ENCODE results near the gene MBD3L4.
A peak's percentile ranks its signal among the peaks of the same experiment; 100 is the strongest.
"Not testable (repeated sequence)": the region's sequence is repeated elsewhere in the genome, so short reads cannot be mapped to it uniquely, and the experiment has no call there.

Gene MBD3L4

DNA sequence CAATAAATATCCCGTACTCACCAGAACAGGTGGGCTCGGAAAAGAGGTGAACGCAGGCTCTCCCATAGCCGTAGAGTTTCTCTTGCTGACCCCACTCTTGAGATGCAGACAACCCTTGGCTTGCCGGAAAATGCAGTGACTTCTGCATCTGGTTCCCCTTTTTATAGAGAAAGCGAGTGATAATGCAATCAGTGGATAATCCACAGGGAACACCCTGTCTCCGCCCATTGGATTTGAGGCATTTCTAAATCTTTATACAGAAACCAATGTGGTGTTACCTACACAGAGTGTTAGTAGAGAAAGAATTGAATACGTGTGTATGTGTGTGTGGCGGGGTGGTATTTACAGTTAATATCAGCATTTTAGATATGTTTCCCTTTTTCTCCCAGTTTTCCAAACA is at the start of gene MBD3L4:
Gene MBD3L4, minus strand, starts transcription at position 101 of the 400 bp plus-strand sequence. Its CDS starts 35 bp downstream, at position 66.
- not testable (repeated sequence) for H3K4me1 ChIP-seq (ENCODE audit: insufficient read depth, low read length); H3K27me3 ChIP-seq (ENCODE audit: insufficient read depth, low read length); H3K36me3 ChIP-seq (ENCODE audit: insufficient read depth, low read length); H2AFZ ChIP-seq (ENCODE audit: low read depth, low read length); H3K9me3 ChIP-seq (ENCODE audit: low read length); H3K4me3 ChIP-seq (ENCODE audit: low read length)

DNA sequence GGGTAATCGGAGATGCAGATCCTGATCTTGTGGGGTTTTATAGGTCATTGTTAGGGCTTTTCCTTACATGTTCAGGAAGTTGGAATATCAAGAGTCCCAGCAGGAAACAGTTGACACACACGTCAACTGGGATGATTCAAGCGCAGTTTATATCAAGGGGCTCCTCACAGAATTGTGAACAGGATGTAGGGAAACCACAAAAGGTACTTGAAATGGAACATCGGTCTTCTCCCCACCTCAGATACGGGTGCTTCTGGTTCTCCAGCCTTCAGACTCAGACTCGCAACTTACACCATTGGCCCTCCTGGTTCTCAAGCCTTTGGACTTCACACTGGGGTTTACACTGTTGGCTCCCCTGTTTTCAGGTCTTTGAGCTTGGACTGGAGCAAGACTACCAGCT is 49.0 kb upstream of the MBD3L4 start:
- H3K27me3 ChIP-seq (ENCODE audit: insufficient read depth, low read length) = no peaks in the 10 kb centered on the region
- H3K4me1 ChIP-seq (ENCODE audit: insufficient read depth, low read length) = no peaks in the 10 kb centered on the region
- H3K9me3 ChIP-seq (ENCODE audit: low read length) = peaks cover 47% of the 10 kb centered on the region
- H3K36me3 ChIP-seq (ENCODE audit: insufficient read depth, low read length) = peaks cover 37% of the 10 kb centered on the region
- H3K4me3 ChIP-seq (ENCODE audit: low read length) = no peak overlapping the region
- no peak overlapping the region for H2AFZ ChIP-seq (ENCODE audit: low read depth, low read length)

GRCh38 chr19:7083076-7083956 is 43.3 kb upstream of the MBD3L4 start:
- peaks cover 77% of the 10 kb centered on the region for H3K36me3 ChIP-seq (ENCODE audit: insufficient read depth, low read length)
- no peaks in the 10 kb centered on the region for H3K27me3 ChIP-seq (ENCODE audit: insufficient read depth, low read length)
- H3K9me3 ChIP-seq (ENCODE audit: low read length) = peaks cover 72% of the 10 kb centered on the region
- no peak overlapping the region for H3K4me3 ChIP-seq (ENCODE audit: low read length)
- H2AFZ ChIP-seq (ENCODE audit: low read depth, low read length) = no peak overlapping the region
- no peaks in the 10 kb centered on the region for H3K4me1 ChIP-seq (ENCODE audit: insufficient read depth, low read length)

GRCh38 chr19:7078008-7078407 is 38.0 kb upstream of the MBD3L4 start:
- peaks cover 70% of the 10 kb centered on the region for H3K9me3 ChIP-seq (ENCODE audit: low read length)
- H3K27me3 ChIP-seq (ENCODE audit: insufficient read depth, low read length) = no peaks in the 10 kb centered on the region
- H2AFZ ChIP-seq (ENCODE audit: low read depth, low read length) = no peak overlapping the region
- peaks cover 89% of the 10 kb centered on the region for H3K36me3 ChIP-seq (ENCODE audit: insufficient read depth, low read length)
- H3K4me1 ChIP-seq (ENCODE audit: insufficient read depth, low read length) = no peaks in the 10 kb centered on the region
- no peak overlapping the region for H3K4me3 ChIP-seq (ENCODE audit: low read length)

DNA sequence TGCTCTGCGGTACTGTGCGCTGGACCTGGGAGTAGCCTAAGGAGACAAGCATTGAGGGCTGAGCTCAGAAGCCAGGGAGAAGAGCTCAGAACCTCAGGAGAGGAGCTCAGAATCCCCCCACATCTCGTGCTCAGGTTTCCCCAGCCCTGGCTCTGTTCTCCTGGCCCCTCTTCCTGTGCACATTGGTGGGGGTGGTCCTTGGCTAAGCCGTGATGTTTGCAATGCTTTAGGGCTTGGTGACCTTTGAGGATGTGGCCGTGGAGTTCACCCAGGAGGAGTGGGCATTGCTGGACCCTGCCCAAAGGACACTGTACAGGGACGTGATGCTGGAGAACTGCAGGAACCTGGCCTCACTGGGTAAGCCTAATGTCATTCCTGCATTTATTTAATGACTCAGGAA is 36.2 kb upstream of the MBD3L4 start:
- H3K4me1 ChIP-seq (ENCODE audit: insufficient read depth, low read length) = no peaks in the 10 kb centered on the region
- peaks cover 62% of the 10 kb centered on the region for H3K9me3 ChIP-seq (ENCODE audit: low read length)
- no peak overlapping the region for H2AFZ ChIP-seq (ENCODE audit: low read depth, low read length)
- H3K4me3 ChIP-seq (ENCODE audit: low read length) = no peak overlapping the region
- no peaks in the 10 kb centered on the region for H3K27me3 ChIP-seq (ENCODE audit: insufficient read depth, low read length)
- peaks cover 84% of the 10 kb centered on the region for H3K36me3 ChIP-seq (ENCODE audit: insufficient read depth, low read length)

GRCh38 chr19:7074705-7075282 is 34.8 kb upstream of the MBD3L4 start:
- Histone ChIP-seq H3K9me3 (ENCODE audit: low read length) (peaks cover 49% of the 10 kb centered on the region), H3K27me3 (ENCODE audit: insufficient read depth, low read length) (no peaks in the 10 kb centered on the region), H3K4me3 (ENCODE audit: low read length) (no peak overlapping the region), H3K4me1 (ENCODE audit: insufficient read depth, low read length) (peaks cover 7% of the 10 kb centered on the region), H3K36me3 (ENCODE audit: insufficient read depth, low read length) (peaks cover 79% of the 10 kb centered on the region), H2AFZ (ENCODE audit: low read depth, low read length) (no peak overlapping the region)

DNA sequence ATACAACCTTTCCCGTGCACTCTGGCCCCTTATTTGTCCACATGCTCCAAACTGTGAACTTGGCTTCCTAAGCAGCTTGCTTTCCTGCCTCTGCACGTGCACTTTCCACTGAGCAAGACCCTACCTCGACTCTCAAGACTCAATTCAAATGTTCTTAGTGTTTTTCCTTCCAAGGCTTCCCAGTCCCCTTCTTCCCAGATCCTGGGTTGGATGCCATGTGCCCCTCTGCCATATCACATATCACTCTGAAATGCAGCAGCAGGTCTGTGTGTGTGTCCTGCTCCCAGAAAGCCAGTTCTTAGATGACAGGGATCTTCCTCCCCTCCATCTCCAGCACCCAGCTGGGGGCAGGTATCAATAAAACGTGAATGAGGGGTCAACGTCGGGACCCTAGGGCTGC is 32.6 kb upstream of the MBD3L4 start:
- Histone ChIP-seq H3K4me1 (ENCODE audit: insufficient read depth, low read length) (peaks cover 8% of the 10 kb centered on the region), H3K4me3 (ENCODE audit: low read length) (no peak overlapping the region), H3K27me3 (ENCODE audit: insufficient read depth, low read length) (no peaks in the 10 kb centered on the region), H3K9me3 (ENCODE audit: low read length) (peaks cover 33% of the 10 kb centered on the region), H3K36me3 (ENCODE audit: insufficient read depth, low read length) (peaks cover 62% of the 10 kb centered on the region), H2AFZ (ENCODE audit: low read depth, low read length) (no peak overlapping the region)

GRCh38 chr19:7069904-7070226 is 29.9 kb upstream of the MBD3L4 start:
- Histone ChIP-seq H3K27me3 (ENCODE audit: insufficient read depth, low read length) (no peaks in the 10 kb centered on the region), H3K9me3 (ENCODE audit: low read length) (peaks cover 14% of the 10 kb centered on the region), H3K4me1 (ENCODE audit: insufficient read depth, low read length) (peaks cover 8% of the 10 kb centered on the region), H2AFZ (ENCODE audit: low read depth, low read length) (peak overlapping the region; percentile 96), H3K36me3 (ENCODE audit: insufficient read depth, low read length) (peaks cover 35% of the 10 kb centered on the region), H3K4me3 (ENCODE audit: low read length) (peak overlapping the region; percentile 84)

DNA sequence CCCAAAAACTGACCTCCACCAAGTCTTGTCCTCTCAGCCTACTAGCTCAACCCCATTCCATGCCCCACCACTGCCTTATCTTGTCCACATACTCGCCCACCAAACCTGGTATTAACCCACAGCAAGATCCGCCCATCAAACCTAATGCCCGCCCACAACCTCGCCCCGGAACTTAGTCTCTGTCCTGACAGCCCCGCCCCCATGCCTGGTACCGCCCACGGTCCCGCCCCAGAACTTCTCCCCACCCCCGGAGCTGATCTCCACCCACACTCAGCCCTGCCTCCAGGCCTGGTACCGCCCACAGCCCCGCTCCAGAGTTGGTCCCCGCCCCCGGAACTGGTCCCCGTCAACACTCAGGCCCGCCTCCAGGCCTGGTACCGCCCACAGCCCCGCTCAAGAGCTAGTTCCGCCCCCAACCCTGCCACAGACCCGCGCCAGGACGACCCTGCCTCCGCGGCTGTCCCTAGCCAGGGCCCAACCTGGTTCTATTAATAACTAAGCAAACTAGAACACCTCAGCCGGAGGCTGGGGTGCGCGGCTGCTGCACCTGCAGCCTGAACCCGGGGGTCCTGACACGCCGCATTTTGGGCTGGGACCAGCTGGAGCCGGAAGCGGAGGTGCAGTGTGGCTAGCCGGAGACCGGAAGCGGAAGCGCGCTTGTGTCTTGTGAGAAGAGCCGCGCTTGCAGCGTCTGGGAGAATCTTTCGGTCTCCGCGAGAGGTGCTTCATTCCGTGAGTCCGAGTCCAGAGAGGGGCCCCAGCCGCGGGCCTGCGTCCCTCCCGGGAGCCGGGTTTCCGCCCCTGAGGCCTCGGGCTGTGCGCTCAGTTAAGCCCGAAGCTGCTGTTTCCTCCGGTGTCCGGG is 29.3 kb upstream of the MBD3L4 start, which contains the start of gene ZNF557:
Gene ZNF557, plus strand, starts transcription at position 662 of the 862 bp plus-strand sequence. CDS start 5,372 bp downstream, outside the sequence.
- peaks cover 12% of the 10 kb centered on the region for H3K9me3 ChIP-seq (ENCODE audit: low read length)
- peak within 1 kb of the TSS; percentile 96 for H2AFZ ChIP-seq (ENCODE audit: low read depth, low read length)
- peaks cover 30% of the 10 kb centered on the region for H3K36me3 ChIP-seq (ENCODE audit: insufficient read depth, low read length)
- H3K27me3 ChIP-seq (ENCODE audit: insufficient read depth, low read length) = no peaks in the 10 kb centered on the region
- H3K4me3 ChIP-seq (ENCODE audit: low read length) = peak within 1 kb of the TSS; percentile 84
- H3K4me1 ChIP-seq (ENCODE audit: insufficient read depth, low read length) = peaks cover 8% of the 10 kb centered on the region

DNA sequence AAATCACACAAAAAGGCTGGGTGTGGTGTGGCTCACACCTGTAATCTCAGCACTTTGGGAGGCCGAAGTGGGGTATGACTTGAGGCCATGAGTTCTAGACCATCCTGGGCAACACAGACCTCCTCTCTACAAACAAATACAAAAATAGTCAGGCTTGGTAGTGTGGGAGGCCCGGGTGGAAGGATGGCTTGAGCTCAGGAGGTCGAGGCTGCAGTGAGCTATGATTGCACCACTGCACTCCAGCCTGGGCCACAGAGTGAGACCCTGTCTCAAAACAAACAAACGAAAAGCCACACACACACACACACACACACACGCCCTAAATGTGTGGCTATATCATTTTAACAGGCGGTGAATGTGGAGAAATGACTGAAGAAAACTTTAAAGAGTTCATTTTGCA is 28.6 kb upstream of the MBD3L4 start:
- Histone ChIP-seq H3K4me1 (ENCODE audit: insufficient read depth, low read length) (peaks cover 8% of the 10 kb centered on the region), H3K9me3 (ENCODE audit: low read length) (peaks cover 12% of the 10 kb centered on the region), H3K27me3 (ENCODE audit: insufficient read depth, low read length) (no peaks in the 10 kb centered on the region), H2AFZ (ENCODE audit: low read depth, low read length) (peak overlapping the region; percentile 3), H3K36me3 (ENCODE audit: insufficient read depth, low read length) (peaks cover 25% of the 10 kb centered on the region), H3K4me3 (ENCODE audit: low read length) (peak overlapping the region; percentile 36)

- Histone ChIP-seq H3K4me1 (ENCODE audit: insufficient read depth, low read length) (peaks cover 8% of the 10 kb centered on the region), H3K27me3 (ENCODE audit: insufficient read depth, low read length) (no peaks in the 10 kb centered on the region), H2AFZ (ENCODE audit: low read depth, low read length) (no peak overlapping the region), H3K4me3 (ENCODE audit: low read length) (no peak overlapping the region), H3K36me3 (ENCODE audit: insufficient read depth, low read length) (peaks cover 18% of the 10 kb centered on the region), H3K9me3 (ENCODE audit: low read length) (peaks cover 11% of the 10 kb centered on the region)
These were observed 27.7 kb upstream of the MBD3L4 start for GRCh38 chr19:7067716-7068115.

GRCh38 chr19:7067122-7067521 is 27.1 kb upstream of the MBD3L4 start:
- peaks cover 12% of the 10 kb centered on the region for H3K36me3 ChIP-seq (ENCODE audit: insufficient read depth, low read length)

More at GRCh38 chr19:7067122-7067521, 27.1 kb upstream of the MBD3L4 start:
- not testable (repeated sequence) for H3K27me3 ChIP-seq (ENCODE audit: insufficient read depth, low read length); H2AFZ ChIP-seq (ENCODE audit: low read depth, low read length); H3K4me3 ChIP-seq (ENCODE audit: low read length); H3K4me1 ChIP-seq (ENCODE audit: insufficient read depth, low read length); H3K9me3 ChIP-seq (ENCODE audit: low read length)
